MV-4-11 (cell line): ENCODE data around the gene TMEM179.

Source experiments
- DNase-seq: peaks from one replicate; lab custom pipeline; 2025; lab: John Stamatoyannopoulos, UW

The TMEM179 gene

DNA sequence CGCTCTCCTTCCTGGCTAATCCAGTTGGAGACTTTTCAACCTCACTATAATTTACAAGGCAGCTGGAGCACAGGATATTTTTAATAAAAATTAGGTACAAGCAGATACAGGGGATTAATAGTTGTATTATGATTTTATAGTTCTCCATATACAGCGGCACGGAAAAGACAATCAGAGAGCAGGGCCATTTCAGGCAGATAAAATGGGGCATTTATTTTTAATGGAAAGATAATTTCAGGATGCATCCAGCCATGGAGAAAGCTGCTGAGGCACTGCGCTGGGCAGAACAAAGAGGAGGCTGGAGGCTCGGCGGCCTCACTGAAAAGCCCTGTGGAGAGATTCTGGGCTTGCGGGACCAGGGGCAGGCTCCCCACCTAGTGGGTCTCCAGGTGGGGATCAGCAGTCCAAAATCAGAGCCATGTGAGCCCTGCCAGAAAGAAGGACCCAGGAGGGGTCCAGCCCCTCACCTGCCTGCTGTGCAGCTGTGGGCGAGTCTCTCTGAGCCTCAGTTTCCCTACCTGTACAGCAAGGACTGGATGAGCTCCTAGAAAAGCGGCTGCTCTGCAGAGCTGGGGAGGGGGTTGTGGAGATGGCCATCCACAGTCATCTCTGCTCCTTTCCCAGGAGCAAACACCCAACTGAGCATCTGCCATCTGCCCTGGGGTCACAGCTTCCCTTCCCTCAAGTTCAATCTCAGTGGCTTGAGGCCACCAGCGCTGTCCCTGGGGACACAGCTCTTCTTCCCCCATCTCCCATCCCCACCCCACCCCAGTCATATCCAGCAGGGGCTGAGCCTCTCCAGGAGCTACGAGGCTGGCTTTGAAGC is 48.9 kb downstream of the TMEM179 start:
- no peak for DNase-seq

- DNase-seq = no peak
Observed at GRCh38 chr14:104554608-104555429, 49.8 kb downstream of the TMEM179 start.

DNA sequence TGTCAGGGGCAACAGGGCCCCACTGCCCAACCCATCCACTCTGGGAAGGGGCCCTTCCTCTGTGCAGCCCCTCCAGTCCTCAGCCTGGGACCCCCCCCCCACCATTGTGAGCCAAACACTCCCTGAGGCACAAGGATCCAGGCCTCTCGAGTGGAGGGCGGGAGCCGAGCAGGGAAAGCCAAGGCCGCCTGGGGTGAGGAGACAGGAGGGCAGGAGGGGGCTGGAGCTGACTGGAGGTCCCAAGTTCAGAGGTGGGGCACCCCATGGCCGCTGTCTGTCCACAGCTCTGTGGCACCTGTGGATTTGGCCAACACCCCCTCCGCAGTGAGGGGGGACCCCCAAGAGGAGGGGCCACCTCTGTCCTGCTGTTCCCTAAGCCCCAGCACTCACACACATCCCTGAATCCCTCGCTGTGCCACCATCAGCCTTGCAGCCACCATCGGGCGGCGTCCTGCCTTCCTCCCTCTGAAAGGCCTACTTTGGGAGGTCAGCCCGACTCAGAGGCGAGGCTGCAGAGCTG is 50.4 kb downstream of the TMEM179 start:
- no peak for DNase-seq

GRCh38 chr14:104553166-104554087 is 51.1 kb downstream of the TMEM179 start:
- no peak for DNase-seq

DNA sequence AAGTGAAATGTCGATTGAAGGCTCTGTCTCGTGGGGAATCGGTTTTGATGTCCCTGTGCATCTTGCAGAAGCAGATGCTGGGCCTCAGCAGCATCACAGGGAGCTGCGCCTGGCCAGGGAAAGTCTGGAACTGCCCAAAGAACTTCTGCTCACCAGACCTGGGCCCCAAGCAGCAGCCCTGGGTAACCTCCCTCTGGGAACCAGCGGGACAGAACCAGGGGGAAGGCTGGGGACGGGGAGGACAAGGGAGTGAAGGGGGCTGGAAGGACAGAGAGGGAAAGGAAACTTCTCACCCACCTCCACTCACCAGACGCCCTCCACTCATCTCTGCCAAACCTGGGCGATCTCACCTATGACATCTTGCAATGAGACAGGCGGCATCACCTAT is 51.8 kb downstream of the TMEM179 start:
- no peak for DNase-seq

DNA sequence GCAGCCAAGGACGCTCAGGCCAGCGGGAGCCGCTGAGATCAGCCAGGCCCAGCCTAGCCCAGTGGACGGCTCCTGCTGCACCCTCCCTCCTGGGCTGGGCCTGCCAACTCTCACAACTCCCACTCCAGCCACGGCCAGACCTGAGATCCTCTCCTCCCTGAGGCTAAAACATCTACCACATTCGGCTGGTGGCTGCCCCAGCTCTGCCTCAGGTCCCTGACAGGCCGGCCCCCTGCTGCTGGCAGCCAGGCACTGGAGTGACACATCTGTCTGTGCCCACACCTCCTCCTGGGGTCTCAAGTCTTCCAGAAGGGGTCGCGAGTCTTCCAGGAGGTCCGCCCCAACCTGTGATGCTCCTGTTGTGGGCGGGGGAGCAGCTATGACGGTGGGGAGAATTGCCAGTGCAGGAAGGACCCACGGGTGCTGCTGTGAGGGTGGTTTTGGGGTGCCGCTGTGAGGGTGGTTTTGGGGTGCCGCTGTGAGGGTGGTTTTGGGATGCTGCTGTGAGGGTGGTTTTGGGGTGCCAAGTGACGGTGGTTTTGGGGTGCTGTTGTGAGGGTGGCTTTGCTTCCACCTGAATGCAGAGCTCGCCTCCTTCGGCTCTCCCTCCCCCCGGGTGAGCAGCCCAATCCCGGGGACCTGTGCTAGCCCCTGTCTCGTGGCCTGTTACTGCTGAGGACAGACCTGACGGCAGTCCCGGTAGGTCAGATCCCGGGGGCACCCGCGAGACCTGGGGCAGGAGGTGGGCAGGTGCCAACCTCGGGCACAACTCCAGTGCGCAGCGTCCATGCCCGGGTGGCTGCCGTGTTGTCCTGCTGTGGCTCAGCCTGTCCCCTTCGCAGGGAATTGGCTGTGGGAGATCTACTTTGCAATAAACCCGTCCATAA is 52.5 kb downstream of the TMEM179 start:
- DNase-seq = no peak

GRCh38 chr14:104550861-104551728 is 53.5 kb downstream of the TMEM179 start:
- DNase-seq = no peak

- DNase-seq = no peak
Observed at GRCh38 chr14:104550340-104550860, 54.2 kb downstream of the TMEM179 start.

DNA sequence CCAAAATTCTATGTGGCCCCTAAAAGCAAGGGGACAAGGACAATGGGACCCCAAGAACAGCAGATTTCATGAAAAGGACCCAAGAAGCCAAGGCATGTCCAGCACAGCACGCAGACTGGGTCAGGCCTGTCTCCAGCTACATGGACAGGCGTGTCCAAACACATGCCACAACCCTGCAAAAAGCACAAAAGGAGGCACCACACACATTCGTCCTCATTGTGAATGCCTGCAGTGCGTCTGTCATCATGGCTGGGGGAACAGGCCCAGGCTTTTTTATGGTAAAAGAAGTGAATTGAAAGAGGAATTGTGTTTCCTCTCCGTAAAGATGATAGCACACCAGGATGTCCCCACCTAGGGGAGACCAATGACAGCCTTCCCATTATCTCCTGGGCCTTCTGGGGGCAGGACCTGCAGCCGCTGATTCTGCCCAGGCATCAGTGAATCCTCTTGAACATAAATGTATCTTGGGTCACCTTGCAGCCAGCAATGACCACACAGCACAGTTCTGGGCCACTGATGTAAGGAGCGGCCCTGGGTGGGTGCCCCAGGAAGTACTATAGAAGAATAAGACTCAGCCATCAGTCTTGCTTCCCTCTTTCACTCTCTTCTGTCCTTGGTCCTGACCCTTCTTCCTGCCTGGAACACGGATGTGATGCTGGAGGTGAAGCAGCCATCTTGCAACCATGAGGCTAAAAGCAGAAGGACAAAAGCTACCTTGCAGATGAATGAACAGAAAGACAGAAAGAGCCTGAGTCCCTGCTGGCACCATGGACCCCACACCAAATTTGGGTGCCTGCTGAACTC is 54.8 kb downstream of the TMEM179 start:
- DNase-seq = no peak

DNA sequence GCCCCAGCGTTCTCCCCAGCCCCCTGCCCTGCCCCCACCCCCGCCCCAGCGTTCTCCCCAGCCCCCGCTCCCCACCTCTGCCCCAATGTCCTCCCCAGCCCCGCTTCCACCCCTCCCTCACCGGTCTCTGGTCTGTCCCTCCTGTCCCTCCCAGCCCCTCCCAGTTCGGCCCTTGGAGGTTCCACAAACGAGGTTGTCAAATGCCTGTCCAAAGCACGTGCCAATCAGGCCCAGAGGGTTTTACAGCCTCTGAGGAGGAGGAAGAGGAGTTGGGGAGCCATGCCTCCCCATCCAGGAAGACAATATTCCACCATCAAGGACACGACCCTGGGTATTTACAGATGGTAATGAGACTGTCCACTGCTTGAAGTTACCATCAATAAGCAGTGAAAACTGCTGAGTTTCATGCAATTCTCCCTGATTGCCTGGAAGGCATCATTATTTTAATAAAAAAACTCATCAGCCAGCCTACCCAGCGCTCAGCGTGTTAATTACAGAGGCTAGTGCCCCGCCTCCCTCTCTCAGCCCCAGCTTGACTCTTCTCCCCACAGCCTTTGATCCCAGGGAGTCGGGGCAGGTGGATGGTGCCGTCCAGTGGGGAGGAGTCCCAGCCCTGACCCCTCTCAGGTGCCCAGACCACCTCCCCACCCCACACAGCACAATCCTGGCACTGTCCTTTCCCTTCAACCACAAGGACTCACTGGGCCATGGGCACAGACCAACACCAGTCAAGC is 55.6 kb downstream of the TMEM179 start:
- DNase-seq = no peak

- DNase-seq = no peak
Observed at GRCh38 chr14:104547998-104548700, 56.4 kb downstream of the TMEM179 start.

- DNase-seq = no peak
Observed at GRCh38 chr14:104547310-104547997, 57.1 kb downstream of the TMEM179 start.

DNA sequence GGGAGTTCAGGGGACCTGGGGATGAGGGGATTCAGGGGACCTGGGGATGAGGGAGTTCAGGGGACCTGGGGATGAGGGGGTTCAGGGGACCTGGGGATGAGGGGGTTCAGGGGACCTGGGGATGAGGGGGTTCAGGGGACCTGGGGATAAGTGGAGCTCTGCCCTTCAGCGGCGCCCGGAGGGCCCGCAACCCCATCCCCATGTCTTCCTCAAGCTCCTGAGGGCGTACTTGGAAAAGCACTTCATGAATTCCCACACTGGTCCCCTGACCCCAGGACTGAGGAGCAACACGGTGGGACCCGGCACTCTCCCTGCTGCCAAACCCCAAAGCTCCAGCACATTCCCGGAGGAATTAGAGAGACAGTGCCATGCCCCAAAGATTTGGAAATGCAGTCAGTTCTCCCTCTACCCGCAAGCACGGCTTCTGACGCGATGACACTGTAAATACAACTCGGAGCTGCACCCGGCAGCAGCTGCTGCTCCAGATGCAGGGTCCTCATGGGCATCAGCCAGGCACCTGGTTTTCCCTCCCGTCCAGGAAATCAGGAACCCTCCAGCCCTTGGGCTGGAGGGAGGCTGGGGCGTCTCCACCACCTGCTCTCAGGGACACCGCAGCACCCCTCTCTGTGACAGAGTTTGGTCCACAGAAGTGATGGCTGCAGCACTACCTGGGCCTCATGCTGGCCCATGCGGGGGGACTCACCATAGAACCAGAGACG is 57.8 kb downstream of the TMEM179 start:
- no peak for DNase-seq

DNA sequence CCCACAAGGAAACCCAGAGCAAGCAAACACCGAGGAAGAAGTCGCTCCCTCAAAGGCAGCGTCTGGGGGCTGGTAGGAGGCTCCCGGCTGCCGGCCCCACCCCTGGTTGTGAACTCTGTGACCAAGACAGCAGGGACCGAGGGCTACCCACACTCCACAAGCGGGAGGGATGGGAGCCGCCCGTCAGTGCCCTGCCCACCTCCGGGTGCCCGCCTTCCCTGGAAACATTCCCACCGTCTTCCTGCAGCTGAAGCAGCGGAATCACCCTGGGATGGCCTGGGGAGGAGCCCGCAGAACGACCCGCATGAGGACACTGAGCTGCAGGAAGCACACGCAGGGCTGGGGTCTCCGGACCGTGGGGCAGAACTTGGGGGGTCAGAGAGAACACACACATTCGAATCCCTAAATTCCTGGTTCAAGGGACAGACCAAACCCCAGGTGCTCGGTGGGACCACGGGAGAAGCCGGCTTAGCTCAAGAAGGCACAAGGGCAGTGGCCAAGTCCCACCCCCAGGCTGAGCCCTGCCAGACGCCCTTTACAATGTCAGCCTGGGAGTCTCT is 58.5 kb downstream of the TMEM179 start:
- DNase-seq = no peak

- DNase-seq = no peak
Observed at GRCh38 chr14:104545151-104545941, 59.2 kb downstream of the TMEM179 start.
